Activated T-cell treated with anti-CD3 and anti-CD28 coated beads, Interleukin-2, amount 50 U/mL, for 72 hours (primary cell): ENCODE data around the gene C16orf96. TPM values are rescaled to one million over a fixed set of nuclear protein-coding genes. Genes with fewer than 3 reads are reported as not detected.
A peak's percentile ranks its signal among the peaks of the same experiment; 100 is the strongest.

Source experiments
- ATAC-seq, 2 donors: fragments of 150-1000 bp; cut with Tn5 transposase; replicated peaks in 1 of 2; 2 replicates each; pipeline ENCODE4 v1.10.0; 2021; ENCODE audit warnings: moderate library complexity in 2 of 2, mild to moderate bottlenecking in 1 of 2
- DNase-seq, 2 donors: peaks; one replicate each; pipeline ENCODE4 v3.0.0; 2021 to 2022; ENCODE audit warnings: mixed read lengths in 1 of 2
- H3K27ac Mint-ChIP-seq: one replicate; pipeline ENCODE4 v1.8.0; 2022; ENCODE audit warnings: mild to moderate bottlenecking, moderate library complexity, mixed read lengths
- H3K27me3 Mint-ChIP-seq: one replicate; pipeline ENCODE4 v1.8.0; 2022; ENCODE audit warnings: low read depth, mixed read lengths
- H3K36me3 Mint-ChIP-seq, 2 donors: one replicate each; pipeline ENCODE4 v1.8.0; 2022; ENCODE audit warnings: mixed read lengths in 2 of 2, mild to moderate bottlenecking in 1 of 2; ENCODE audit not compliant: insufficient read depth in 2 of 2
- H3K4me1 Mint-ChIP-seq: one replicate; pipeline ENCODE4 v1.8.0; 2022; ENCODE audit warnings: low read depth, mixed read lengths
- H3K4me3 Mint-ChIP-seq, 2 donors: one replicate each; pipeline ENCODE4 v1.8.0; 2022; ENCODE audit warnings: mild to moderate bottlenecking in 2 of 2, mixed read lengths in 2 of 2, moderate library complexity in 2 of 2
- H3K9me3 Mint-ChIP-seq, 2 donors: one replicate each; pipeline ENCODE4 v1.8.0; 2022; ENCODE audit warnings: mixed read lengths in 2 of 2
- total RNA-seq, 2 donors: library from RNA; stranded (reverse); gene quantifications; one replicate each; pipeline ENCODE4 v1.2.3, GENCODE V29; 2022

The C16orf96 gene
- under 1 TPM; 0.51 to 0.55 TPM for total RNA-seq

DNA sequence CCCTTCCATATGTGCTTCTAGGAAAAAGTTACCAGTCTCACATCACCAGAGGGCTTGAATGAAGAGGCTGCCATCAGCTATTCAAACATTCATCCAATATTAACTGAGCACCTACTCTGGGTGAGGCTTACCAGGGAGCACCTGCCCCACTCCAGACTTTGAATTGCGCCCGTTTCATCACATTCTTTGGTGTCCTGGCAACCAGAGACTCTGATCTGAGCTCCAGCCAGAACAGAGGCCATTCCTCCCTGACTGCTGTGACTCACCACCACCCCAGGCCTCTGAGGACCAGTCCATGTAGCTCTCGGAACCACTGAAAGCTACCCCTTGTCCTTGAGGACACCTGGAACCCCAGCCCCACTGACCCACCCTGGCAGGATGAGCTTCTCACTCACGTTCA, at the start of gene C16orf96:
TSS of gene C16orf96 (plus strand) at position 229 of the 400 bp plus-strand sequence. CDS start at position 379, 150 bp downstream.
- Mint-ChIP-seq H3K4me1 (no peaks in the 10 kb centered on the region), H3K9me3 (no peaks in the 10 kb centered on the region), H3K27me3 (no peaks in the 10 kb centered on the region), H3K4me3 (no peak within 1 kb of the TSS), H3K27ac (no peak within 1 kb of the TSS), H3K36me3 (no peaks in the 10 kb centered on the region)
- DNase-seq, result no peak
- ATAC-seq, result no peak

DNA sequence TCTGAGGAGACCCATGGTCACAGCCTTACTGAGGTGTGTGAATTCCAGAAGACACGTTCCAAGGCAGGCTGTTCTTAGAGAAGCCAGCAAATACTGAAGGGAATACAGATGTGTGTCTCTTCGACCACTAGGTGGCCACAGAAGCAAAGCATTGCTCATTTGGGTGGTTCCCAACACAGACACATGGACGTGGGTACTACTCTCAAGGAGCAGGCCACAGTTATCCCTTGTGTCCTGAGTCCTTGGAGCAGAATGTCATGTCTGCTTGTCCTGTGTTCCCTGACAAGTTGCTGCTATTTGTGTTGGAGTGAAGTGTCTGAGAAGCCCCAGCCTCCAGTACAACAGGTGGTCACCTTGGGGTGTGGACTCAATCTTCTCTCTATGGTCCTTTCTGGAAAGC, 49.7 kb upstream of the C16orf96 start:
- Mint-ChIP-seq H3K27ac (peak overlapping the region; percentile 87), H3K27me3 (no peaks in the 10 kb centered on the region), H3K36me3 (peaks cover 3 to 15% of the 10 kb centered on the region in 2 donors), H3K9me3 (no peaks in the 10 kb centered on the region), H3K4me3 (peak overlapping the region; percentile 76 to 85), H3K4me1 (peaks cover 45% of the 10 kb centered on the region)
- peak; percentile 71 to 72 for ATAC-seq
- peak; percentile 59 to 61 for DNase-seq

- H3K27me3 Mint-ChIP-seq, result no peaks in the 10 kb centered on the region
- no peak for DNase-seq
- H3K4me1 Mint-ChIP-seq, result peaks cover 36% of the 10 kb centered on the region
- no peaks in the 10 kb centered on the region for H3K9me3 Mint-ChIP-seq
- H3K27ac Mint-ChIP-seq, result peak overlapping the region; percentile 69
- no peak overlapping the region for H3K4me3 Mint-ChIP-seq
- H3K36me3 Mint-ChIP-seq, result peaks cover 3 to 18% of the 10 kb centered on the region in 2 donors
- no peak for ATAC-seq
Observed at GRCh38 chr16:4507588-4508345, 48.4 kb upstream of the C16orf96 start.

- Mint-ChIP-seq H3K36me3 (peaks cover 3 to 18% of the 10 kb centered on the region in 2 donors), H3K27ac (peak overlapping the region; percentile 50)
Observed at GRCh38 chr16:4508806-4509205, 47.3 kb upstream of the C16orf96 start.

DNA sequence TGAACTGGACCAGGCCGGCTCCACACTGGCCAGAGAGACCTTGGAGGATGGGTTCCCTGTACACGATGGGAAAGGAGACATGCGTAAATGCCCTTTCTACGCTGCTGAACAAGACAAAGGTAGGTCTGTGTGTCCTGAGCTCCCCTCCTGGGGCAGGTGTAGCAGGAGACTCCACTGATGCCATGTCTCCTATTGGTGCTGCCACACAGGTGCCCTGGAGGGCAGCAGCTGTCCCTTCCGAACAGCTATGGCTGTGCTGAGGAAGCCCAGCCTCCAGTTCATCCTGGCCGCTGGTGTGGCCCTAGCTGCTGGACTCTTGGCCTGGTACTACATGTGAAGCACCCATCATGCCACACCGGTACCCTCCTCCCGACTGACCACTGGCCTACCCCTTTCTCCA, 46.7 kb upstream of the C16orf96 start:
- H3K4me1 Mint-ChIP-seq, result peaks cover 31% of the 10 kb centered on the region
- ATAC-seq (no peak), DNase-seq (no peak)
- H3K9me3 Mint-ChIP-seq, result no peaks in the 10 kb centered on the region
- no peak overlapping the region for H3K4me3 Mint-ChIP-seq
- peak overlapping the region; percentile 50 for H3K27ac Mint-ChIP-seq
- H3K36me3 Mint-ChIP-seq, result peaks cover 3 to 18% of the 10 kb centered on the region in 2 donors
- H3K27me3 Mint-ChIP-seq, result no peaks in the 10 kb centered on the region

More at GRCh38 chr16:4508806-4509205, 47.3 kb upstream of the C16orf96 start:
- ATAC-seq, result no peak
- no peaks in the 10 kb centered on the region for H3K27me3 Mint-ChIP-seq
- H3K9me3 Mint-ChIP-seq, result no peaks in the 10 kb centered on the region
- H3K4me3 Mint-ChIP-seq, result no peak overlapping the region
- DNase-seq, result no peak
- H3K4me1 Mint-ChIP-seq, result peaks cover 32% of the 10 kb centered on the region

DNA sequence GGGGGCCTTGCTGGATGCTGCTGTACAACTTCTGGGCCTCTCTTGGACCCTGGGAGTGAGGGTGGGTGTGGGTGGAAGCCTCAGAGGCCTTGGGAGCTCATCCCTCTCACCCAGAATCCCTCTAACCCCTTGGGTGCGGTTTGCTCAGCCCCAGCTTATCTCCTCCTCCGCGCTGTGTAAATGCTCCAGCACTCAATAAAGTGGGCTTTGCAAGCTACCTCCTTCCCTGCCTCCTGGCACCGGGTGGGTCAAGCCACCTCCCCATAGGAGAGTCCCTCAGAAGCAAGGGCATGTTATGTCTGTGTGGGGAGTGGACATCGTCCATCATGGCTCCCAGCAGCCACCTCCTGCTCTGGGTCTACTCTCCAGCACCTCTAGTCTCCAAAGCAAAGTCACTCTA, 46.0 kb upstream of the C16orf96 start:
- H3K4me3 Mint-ChIP-seq, result no peak overlapping the region
- ATAC-seq, result no peak
- H3K4me1 Mint-ChIP-seq, result peaks cover 31% of the 10 kb centered on the region
- H3K27me3 Mint-ChIP-seq, result no peaks in the 10 kb centered on the region
- H3K36me3 Mint-ChIP-seq, result peaks cover 3 to 18% of the 10 kb centered on the region in 2 donors
- H3K9me3 Mint-ChIP-seq, result no peaks in the 10 kb centered on the region
- DNase-seq, result no peak
- H3K27ac Mint-ChIP-seq, result peak overlapping the region; percentile 5

GRCh38 chr16:4510747-4511426, 45.3 kb upstream of the C16orf96 start:
- Mint-ChIP-seq H3K9me3 (no peaks in the 10 kb centered on the region), H3K27me3 (no peaks in the 10 kb centered on the region), H3K4me1 (peaks cover 31% of the 10 kb centered on the region), H3K27ac (peak overlapping the region; percentile 79), H3K4me3 (no peak overlapping the region), H3K36me3 (peaks cover 3 to 20% of the 10 kb centered on the region in 2 donors)
- DNase-seq, result no peak
- no peak for ATAC-seq

DNA sequence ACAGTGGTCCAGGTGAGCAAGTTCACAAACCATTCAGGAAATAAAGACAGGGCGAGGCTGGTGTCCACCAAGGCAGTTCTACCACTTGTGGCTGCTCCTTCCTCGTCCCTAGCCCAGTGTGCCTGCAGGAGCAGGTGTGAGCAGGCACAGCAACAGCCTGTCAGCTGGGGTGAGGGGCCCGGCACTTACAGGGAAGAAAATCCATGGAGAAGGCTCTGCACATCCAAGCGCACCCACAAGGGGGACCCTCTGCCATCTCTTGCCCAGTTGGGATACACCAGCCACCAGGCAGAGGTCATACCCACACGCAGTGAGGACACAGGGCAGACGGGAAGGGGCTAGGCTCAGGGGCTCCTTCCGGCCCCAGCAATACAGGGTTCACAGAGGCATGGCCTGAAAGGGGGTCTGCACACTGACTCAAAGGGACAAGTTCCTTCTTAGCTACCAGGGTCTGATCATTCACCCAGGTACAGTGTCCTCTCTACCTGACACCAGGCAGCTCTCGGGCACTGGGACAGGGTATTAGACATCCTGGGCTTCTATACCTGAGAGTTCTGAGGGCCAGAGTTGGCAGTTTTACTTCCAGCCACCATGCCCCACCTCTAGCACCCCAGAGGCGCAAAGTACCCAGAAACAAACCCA, 44.6 kb upstream of the C16orf96 start:
- H3K27ac Mint-ChIP-seq, result no peak overlapping the region
- peaks cover 27% of the 10 kb centered on the region for H3K4me1 Mint-ChIP-seq
- H3K27me3 Mint-ChIP-seq, result no peaks in the 10 kb centered on the region
- H3K36me3 Mint-ChIP-seq, result peaks cover 0 to 15% of the 10 kb centered on the region in 2 donors
- ATAC-seq (no peak), DNase-seq (peak in 1 of 2 donors; percentile 25)
- H3K4me3 Mint-ChIP-seq, result no peak overlapping the region
- H3K9me3 Mint-ChIP-seq, result no peaks in the 10 kb centered on the region

DNA sequence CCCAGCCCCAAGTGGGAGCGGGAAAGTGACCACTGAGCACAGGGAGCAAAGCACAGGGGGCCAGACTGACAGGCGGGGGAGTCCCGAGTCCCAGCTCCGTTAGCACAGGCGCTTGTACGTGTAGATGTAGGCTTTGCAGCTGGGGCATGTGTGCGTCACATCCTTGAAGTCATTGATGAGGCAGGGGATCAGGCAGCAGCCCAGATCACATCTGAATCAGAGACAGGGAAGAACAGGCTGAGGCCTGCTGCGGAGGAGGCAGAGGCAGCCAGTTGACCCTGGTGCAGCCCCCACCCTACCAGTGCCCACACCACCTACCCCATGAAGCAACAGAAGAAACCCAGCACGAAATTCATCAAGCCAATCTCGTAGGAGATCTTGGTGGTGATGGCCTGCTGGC, 43.7 kb upstream of the C16orf96 start:
- no peak for ATAC-seq
- DNase-seq, result no peak
- Mint-ChIP-seq H3K27ac (peak overlapping the region; percentile 4), H3K36me3 (peaks cover 0 to 12% of the 10 kb centered on the region in 2 donors), H3K27me3 (no peaks in the 10 kb centered on the region), H3K9me3 (no peaks in the 10 kb centered on the region), H3K4me1 (peaks cover 27% of the 10 kb centered on the region), H3K4me3 (no peak overlapping the region)

DNA sequence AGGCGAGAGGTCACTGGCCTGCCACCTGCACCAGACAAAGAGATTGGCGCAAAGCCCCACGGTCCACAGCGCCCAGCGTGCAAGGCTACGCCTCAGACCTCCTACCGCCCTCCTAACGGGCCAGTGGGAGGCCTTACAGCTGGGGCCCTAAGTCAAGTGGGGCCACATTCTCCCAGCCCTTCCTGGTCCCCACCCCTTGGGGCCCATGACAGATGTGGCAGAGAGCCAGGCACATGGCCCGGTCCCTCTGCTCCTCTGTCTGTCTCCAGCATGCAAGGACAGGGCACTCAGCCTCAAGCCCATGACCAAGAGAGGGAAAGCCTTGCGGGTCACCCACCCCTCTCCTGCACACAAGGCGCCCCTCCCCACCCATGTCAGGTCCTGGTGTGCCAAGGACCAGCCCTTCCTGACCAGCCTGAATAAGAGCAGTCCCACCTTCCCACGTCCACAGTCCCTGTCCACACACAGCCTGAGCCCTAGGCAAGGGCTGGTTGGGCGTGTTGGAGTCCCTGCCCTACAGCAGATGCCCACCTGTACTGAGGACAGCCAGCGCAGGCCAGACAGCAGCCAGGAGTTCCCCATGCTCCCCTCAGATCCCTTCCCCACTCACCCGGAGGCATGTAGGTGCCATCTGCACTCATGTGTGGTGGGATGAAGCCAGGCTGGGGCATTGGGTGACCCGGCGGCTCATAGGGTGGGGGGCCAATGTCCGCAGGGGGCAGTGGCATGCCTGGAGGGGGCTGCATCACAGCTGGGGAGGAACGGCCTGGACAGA, 42.9 kb upstream of the C16orf96 start:
- Mint-ChIP-seq H3K27me3 (no peaks in the 10 kb centered on the region), H3K4me3 (no peak overlapping the region), H3K27ac (no peak overlapping the region), H3K9me3 (no peaks in the 10 kb centered on the region), H3K36me3 (peaks cover 0 to 6% of the 10 kb centered on the region in 2 donors), H3K4me1 (peaks cover 27% of the 10 kb centered on the region)
- no peak for DNase-seq
- no peak for ATAC-seq

DNA sequence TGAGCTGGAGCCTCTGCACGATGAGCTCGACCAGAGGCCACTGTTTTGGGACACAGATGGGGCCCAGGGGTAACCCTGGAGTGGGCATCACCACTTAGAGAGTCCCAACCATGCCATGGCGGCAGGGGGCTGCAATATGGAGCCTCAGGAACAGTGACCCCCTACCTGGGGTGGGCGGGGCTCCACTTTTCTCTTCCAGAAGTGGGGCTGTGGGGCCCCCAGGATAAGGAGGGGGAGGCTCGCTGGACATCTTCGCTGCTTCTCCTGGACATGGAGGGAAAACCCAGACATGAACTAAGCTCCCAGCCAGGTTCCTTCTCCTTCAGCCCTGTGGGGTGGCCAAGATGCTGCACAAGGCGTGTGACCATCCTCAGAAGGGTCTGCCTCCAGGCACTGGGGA, 42.3 kb upstream of the C16orf96 start:
- H3K27me3 Mint-ChIP-seq, result no peaks in the 10 kb centered on the region
- no peak for ATAC-seq
- H3K27ac Mint-ChIP-seq, result peak overlapping the region; percentile 98
- H3K4me3 Mint-ChIP-seq, result no peak overlapping the region
- no peak for DNase-seq
- peaks cover 0 to 6% of the 10 kb centered on the region in 2 donors for H3K36me3 Mint-ChIP-seq
- peaks cover 27% of the 10 kb centered on the region for H3K4me1 Mint-ChIP-seq
- no peaks in the 10 kb centered on the region for H3K9me3 Mint-ChIP-seq

DNA sequence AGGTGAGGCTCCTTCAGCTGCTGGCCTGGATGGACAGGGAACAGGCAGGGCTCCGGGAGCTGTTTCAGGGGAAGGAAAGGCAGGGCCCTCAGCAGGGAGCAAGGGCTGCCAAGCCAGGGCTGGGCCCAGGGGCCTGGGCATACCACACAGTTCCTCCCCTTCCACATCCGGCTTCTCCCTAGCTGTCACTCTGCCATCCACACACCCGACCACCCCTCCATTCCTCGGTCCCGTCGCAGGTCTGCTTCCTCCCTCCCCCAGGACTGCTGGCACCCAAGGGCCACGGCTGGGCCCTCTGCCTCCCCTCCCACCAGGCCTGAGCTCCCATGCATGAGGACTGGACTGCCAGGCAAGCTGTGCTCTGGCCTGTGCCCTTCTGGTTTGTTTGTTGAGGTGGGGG, 41.5 kb upstream of the C16orf96 start:
- Mint-ChIP-seq H3K4me3 (peak overlapping the region; percentile 10 to 92), H3K27me3 (no peaks in the 10 kb centered on the region), H3K27ac (peak overlapping the region; percentile 98), H3K36me3 (peaks cover 0 to 6% of the 10 kb centered on the region in 2 donors), H3K9me3 (no peaks in the 10 kb centered on the region), H3K4me1 (peaks cover 27% of the 10 kb centered on the region)
- DNase-seq (no peak), ATAC-seq (peak in 1 of 2 donors; percentile 34)
